ENCODE data around the gene CD247. TPM values are rescaled to one million over a fixed set of nuclear protein-coding genes. Genes with fewer than 3 reads are reported as not detected.

The CD247 gene
- total RNA-seq, 1 experiment from 2014 or later = 0.97 TPM

GRCh38 chr1:167551362-167551761, 33.0 kb upstream of the CD247 start:
- no peaks in the 10 kb centered on the region for H3K27me3 Mint-ChIP-seq (ENCODE audit: unreplicated experiment)
- TF ChIP-seq CTCF (IDR thresholded peaks at IDR 0.05; ENCODE audit: unreplicated experiment) = no peak
- no peak overlapping the region for H3K4me3 Mint-ChIP-seq (ENCODE audit: low read depth, unreplicated experiment)
- DNase-seq = no peak
- CTCF ChIA-PET = no interaction called here
- peaks cover 20% of the 10 kb centered on the region for H3K36me3 Mint-ChIP-seq (ENCODE audit: insufficient read depth, unreplicated experiment)
- no peak overlapping the region for H3K27ac Mint-ChIP-seq (ENCODE audit: unreplicated experiment)
- intact Hi-C loops (cut with micrococcal nuclease; ENCODE audit: unreplicated experiment) = no loop called here
- no peaks in the 10 kb centered on the region for H3K9me3 Mint-ChIP-seq (ENCODE audit: low read depth, unreplicated experiment)
- BruUV-seq (replicated peaks) = no TSS peak
- peaks cover 17% of the 10 kb centered on the region for H3K4me1 Mint-ChIP-seq (ENCODE audit: low read depth, unreplicated experiment)

- DNase-seq = no peak
- Mint-ChIP-seq H3K27me3 (ENCODE audit: unreplicated experiment) (no peaks in the 10 kb centered on the region), H3K4me1 (ENCODE audit: low read depth, unreplicated experiment) (peaks cover 24% of the 10 kb centered on the region), H3K27ac (ENCODE audit: unreplicated experiment) (no peak overlapping the region), H3K9me3 (ENCODE audit: low read depth, unreplicated experiment) (no peaks in the 10 kb centered on the region), H3K4me3 (ENCODE audit: low read depth, unreplicated experiment) (no peak overlapping the region), H3K36me3 (ENCODE audit: insufficient read depth, unreplicated experiment) (peaks cover 15% of the 10 kb centered on the region)
- no peak for TF ChIP-seq CTCF (IDR thresholded peaks at IDR 0.05; ENCODE audit: unreplicated experiment)
- intact Hi-C loops (cut with micrococcal nuclease; ENCODE audit: unreplicated experiment) = no loop called here
- CTCF ChIA-PET = interaction anchor here (0.6 kb wide), 1 partner anchor 274 kb away, joined by 4 read pairs; no protein-coding TSS in a partner anchor
- BruUV-seq (replicated peaks) = no TSS peak
These were observed 30.0 kb upstream of the CD247 start for GRCh38 chr1:167548059-167548932.

GRCh38 chr1:167546935-167547334, 28.6 kb upstream of the CD247 start:
- H3K27me3 Mint-ChIP-seq (ENCODE audit: unreplicated experiment) = no peaks in the 10 kb centered on the region
- H3K4me1 Mint-ChIP-seq (ENCODE audit: low read depth, unreplicated experiment) = peaks cover 24% of the 10 kb centered on the region
- DNase-seq = no peak
- intact Hi-C loops (cut with micrococcal nuclease; ENCODE audit: unreplicated experiment) = no loop called here
- H3K9me3 Mint-ChIP-seq (ENCODE audit: low read depth, unreplicated experiment) = no peaks in the 10 kb centered on the region
- H3K27ac Mint-ChIP-seq (ENCODE audit: unreplicated experiment) = no peak overlapping the region
- CTCF ChIA-PET = interaction anchor here (0.7 kb wide), 2 partner anchors 10 to 164 kb away, joined by 3 to 4 read pairs; no protein-coding TSS in a partner anchor
- no TSS peak for BruUV-seq (replicated peaks)
- no peak for TF ChIP-seq CTCF (IDR thresholded peaks at IDR 0.05; ENCODE audit: unreplicated experiment)
- peaks cover 5% of the 10 kb centered on the region for H3K36me3 Mint-ChIP-seq (ENCODE audit: insufficient read depth, unreplicated experiment)
- no peak overlapping the region for H3K4me3 Mint-ChIP-seq (ENCODE audit: low read depth, unreplicated experiment)

GRCh38 chr1:167545349-167545748, 27.0 kb upstream of the CD247 start:
- no TSS peak for BruUV-seq (replicated peaks)
- intact Hi-C loops (cut with micrococcal nuclease; ENCODE audit: unreplicated experiment) = no loop called here

More at GRCh38 chr1:167545349-167545748, 27.0 kb upstream of the CD247 start:
- Mint-ChIP-seq H3K4me3 (ENCODE audit: low read depth, unreplicated experiment) (no peak overlapping the region), H3K36me3 (ENCODE audit: insufficient read depth, unreplicated experiment) (peaks cover 5% of the 10 kb centered on the region), H3K9me3 (ENCODE audit: low read depth, unreplicated experiment) (no peaks in the 10 kb centered on the region), H3K27me3 (ENCODE audit: unreplicated experiment) (no peaks in the 10 kb centered on the region), H3K27ac (ENCODE audit: unreplicated experiment) (no peak overlapping the region), H3K4me1 (ENCODE audit: low read depth, unreplicated experiment) (peaks cover 20% of the 10 kb centered on the region)
- no peak for DNase-seq
- CTCF ChIA-PET = no interaction called here
- TF ChIP-seq CTCF (IDR thresholded peaks at IDR 0.05; ENCODE audit: unreplicated experiment) = no peak
